AG08395 (cell line): ENCODE data around the gene MRPL30.
"Not testable (repeated sequence)": the region's sequence is repeated elsewhere in the genome, so short reads cannot be mapped to it uniquely, and the experiment has no call there.

Source experiments
- DNase-seq: peaks from one replicate; pipeline ENCODE4 v3.0.0; 2012; ENCODE audit warnings: mixed read lengths, low spot score

The MRPL30 gene

DNA sequence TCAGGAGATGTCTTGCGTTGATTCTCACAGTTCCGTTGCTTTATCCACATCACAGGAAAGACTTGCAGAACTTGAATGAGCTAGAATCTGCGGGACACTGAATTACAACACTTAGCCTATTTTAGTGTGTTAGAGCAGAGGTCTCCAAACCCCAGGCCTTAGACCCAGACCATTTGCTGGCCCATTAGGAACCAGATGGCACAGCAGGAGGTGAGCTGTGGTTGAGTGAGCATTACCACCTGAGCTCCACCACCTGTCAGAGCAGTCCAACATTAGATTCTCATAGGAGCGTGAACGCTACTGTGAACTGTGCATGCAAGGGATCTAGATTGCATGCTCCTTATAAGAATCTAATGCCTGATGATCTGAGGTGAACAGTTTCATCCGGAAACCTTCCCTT lies 3.8 kb downstream of the MRPL30 start:
- DNase-seq, result no peak

DNA sequence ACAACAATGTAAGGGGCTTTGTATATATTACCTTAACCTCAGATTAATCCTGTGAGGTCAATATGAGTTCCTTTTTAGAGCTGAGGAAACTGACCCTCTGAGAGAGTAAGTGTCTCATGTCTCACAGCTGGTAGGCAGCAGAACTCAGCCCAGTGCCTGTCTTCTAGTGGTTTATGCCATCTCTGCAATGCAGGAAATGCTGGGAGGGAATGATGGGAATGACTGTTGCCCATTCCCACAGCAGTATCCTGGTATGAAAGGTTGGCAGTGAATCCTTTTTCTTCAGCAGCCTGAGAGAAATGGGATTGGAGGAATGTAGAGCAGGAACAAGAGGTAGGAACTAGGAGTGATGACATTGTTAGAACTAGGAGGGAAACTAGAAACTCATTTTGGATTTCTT lies 6.0 kb downstream of the MRPL30 start:
- no peak for DNase-seq

GRCh38 chr2:99188357-99188756 lies 7.4 kb downstream of the MRPL30 start:
- no peak for DNase-seq

- DNase-seq, result no peak
Measured at GRCh38 chr2:99190548-99190947, 9.6 kb downstream of the MRPL30 start.

DNA sequence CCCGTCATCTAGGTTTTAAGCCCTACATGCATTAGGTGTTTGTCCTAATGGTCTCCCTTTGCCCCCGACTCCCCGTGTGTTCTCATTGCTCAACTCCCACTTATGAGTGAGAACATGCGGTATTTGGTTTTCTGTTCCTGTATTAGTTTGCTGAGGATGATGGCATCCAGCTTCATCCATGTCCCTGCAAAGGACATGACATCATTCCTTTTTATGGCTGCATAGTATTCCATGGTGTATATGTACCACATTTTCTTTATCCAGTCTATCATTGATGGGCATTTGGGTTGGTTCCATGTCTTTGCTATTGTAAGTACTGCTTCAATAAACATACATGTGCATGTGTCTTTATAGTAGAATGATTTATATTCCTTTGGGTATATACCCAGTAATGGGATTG lies 11.4 kb downstream of the MRPL30 start:
- DNase-seq, result not testable (repeated sequence)

GRCh38 chr2:99198103-99198841 lies 17.3 kb downstream of the MRPL30 start:
- DNase-seq, result no peak

- no peak for DNase-seq
Measured at GRCh38 chr2:99200076-99200800, 19.3 kb downstream of the MRPL30 start.

DNA sequence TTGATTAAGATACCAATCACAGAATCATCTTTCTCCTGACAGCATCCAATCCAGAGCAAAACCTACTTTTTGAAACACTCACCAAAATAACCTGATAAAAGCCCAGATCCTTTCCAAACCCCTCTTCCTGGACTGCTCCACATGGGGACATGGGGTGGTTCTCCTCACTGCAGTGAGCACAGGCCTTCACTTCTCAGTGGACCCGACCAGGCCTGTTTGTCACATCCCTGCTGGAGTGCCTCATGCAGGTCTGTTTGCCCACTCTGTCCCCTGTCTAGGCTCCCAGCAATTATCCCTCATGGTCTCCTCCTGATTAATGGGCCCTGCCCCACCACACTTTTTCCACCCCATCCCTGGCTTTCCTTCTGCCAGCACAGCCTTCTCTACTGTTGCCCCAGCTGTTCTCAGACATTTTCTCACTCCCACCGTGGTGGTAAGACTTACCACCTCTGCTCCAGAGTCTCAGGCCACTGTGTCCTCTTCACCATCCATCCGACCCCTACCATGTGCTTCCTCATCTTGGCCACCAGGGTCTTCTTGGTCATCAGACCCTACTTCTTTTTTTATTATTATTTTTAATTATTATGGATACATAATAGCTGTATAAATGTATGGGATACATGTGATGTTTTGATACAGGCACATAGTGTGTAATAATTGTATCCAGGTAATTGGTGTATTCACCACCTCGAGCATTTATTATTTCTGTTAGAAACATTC lies 21.1 kb downstream of the MRPL30 start:
- DNase-seq, result no peak

GRCh38 chr2:99205491-99205890 lies 24.5 kb downstream of the MRPL30 start:
- no peak for DNase-seq

DNA sequence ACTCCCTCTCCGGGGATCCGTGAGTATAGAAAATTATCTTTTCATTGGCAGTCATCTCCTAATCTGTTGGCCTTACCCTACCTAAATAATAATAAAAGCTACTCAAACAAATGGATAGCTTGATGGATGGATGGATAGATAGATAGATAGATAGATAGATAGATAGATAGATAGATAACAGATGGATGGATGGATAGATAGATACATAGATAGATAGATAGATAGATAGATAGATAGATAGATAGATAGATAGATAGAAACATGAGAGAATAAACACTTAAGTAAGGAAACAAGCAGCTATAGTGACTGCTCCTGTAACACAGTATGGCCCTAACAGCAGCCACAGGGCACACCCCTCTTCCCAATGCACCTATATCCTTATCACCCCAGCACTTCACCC lies 35.1 kb downstream of the MRPL30 start:
- DNase-seq, result no peak

DNA sequence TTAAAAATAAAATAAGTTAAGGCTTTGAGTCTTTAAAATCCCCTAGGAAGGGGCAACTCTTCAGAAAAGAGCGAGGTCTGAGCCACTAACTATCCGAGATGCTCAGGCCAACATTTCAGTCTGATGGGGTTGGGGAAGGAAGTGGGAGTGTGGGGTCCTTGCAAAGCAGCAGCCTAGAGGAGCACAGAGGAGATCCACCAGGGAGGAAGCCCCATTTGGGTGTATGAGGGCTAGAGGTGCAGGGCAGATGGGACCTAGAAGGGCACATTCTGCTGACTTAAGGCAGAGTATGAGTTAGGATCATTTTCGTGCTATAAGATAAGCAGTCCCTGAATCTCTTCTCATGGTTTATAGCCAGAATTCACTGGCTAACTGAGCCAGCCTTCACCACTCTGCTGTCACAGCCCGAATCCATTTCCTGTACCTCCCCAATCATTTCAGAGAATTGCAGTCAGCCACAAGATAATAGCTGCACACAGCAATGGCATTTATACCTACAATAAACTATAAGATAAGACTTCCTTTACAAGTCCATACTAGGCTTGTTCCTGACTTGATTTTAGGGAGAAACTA lies 37.0 kb downstream of the MRPL30 start:
- no peak for DNase-seq

DNA sequence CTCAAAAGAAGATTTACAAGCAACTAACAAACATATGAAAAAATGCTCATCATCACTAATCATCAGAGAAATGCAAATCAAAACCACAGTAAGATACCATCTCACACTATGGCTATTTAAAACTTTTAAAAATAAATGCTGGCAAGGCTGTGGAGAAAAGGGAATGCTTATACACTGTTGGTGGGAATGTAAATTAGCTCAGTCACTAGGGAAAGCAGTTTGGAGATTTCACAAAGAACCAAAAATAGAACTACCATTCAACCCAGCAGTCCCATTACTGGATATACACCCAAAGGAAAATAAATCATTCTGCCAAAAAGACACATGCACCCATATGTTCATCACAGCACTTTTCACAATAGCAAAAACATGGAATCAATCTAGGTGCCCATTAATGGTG lies 52.2 kb downstream of the MRPL30 start:
- not testable (repeated sequence) for DNase-seq

DNA sequence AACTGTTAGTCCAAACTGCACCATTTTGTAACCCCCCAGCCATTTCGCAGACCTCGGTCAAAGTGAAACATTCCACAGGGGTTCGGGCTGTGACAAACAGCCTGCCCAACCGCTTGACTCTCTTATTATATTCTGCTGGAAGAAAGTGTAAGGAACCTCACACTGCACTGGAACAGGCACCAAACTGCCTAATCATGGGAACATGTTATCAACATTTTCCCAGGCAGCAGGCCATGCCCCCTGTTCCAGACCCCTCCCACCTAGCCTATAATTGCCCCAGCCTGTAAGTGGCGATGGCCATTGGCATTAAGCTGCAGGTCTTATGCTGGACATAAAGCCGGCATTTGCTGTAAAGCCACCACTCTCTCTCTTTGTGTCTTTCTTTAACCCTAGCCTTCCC lies 57.6 kb downstream of the MRPL30 start:
- DNase-seq, result no peak

DNA sequence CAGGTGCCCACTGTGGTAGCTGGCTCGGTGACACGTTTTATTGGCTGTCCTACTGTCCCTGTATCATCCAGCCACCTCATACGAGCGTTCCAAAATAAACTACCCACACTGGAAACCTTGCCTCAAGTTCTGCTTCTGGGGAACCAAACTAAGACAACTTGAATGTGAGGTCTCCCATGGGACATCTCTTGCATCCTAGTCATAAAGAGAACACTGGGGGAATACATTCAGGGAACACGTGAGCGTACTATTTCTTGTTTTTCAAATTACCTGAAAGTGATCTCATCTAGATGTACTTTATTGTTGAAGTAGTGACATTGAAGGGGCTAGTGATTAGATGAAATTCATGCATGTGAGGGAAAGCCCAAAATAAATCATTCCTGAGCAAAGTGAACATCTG lies 59.4 kb downstream of the MRPL30 start:
- DNase-seq, result no peak

DNA sequence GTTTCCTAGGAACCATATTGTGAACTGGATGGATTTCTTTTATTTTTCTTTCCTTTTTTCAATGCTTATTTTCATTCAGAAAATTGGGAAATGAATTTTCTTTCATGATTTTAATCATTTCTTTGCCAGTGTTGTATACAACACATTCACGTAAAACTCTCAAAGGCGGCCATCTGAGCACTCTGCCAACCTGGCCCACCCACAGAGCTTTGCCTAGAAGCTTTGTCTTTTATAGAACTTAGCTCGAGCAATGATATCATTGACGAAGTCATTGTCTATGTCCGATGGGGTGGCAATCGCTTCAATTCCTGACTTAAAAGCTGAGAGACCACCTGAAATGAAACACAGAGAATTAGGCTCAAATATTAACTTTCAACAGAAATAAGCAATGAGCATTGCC lies 61.2 kb downstream of the MRPL30 start:
- no peak for DNase-seq
